Vagina (tissue), 2 donors: ENCODE measurements around the gene TACC3. TPM values are rescaled to one million over a fixed set of nuclear protein-coding genes. Genes with fewer than 3 reads are reported as not detected.

ENCODE experiments used
- DNase-seq, 2 donors: peaks; one replicate each; pipeline ENCODE4 v3.0.0-alpha.2; 2017; ENCODE audit errors: extremely low spot score in 2 of 2
- H3K27ac ChIP-seq: fragments of 200-600 bp; sonication (generic); one replicate; pipeline ENCODE4 v1.5.1; 2019
- H3K27me3 ChIP-seq: fragments of 200-600 bp; sonication (generic); one replicate; pipeline ENCODE4 v1.5.1; 2019
- H3K36me3 ChIP-seq, 2 donors: fragments of 200-600 bp; sonication (generic); one replicate each; pipeline ENCODE4 v1.5.1; 2017 to 2019
- H3K4me1 ChIP-seq: fragments of 200-600 bp; sonication (generic); one replicate; pipeline ENCODE4 v1.5.1; 2019
- H3K4me3 ChIP-seq, 2 donors: fragments of 200-600 bp; sonication (generic); 1 replicate in 1 of 2; 2 replicates in 1 of 2; pipeline ENCODE4 v1.5.1; 2016 to 2019
- H3K9me3 ChIP-seq: fragments of 200-600 bp; sonication (generic); one replicate; pipeline ENCODE4 v1.5.1; 2019
- POLR2A ChIP-seq, 2 donors: fragments of 450-650 bp; IDR thresholded peaks; one replicate each; pipeline ENCODE4 v1.6.1; 2017; ENCODE audit warnings: antibody characterized with exemption in 2 of 2, mild to moderate bottlenecking in 2 of 2, moderate library complexity in 2 of 2
- POLR2AphosphoS5 ChIP-seq, 2 donors: sonication (generic); formaldehyde crosslinking; IDR thresholded peaks; one replicate each; pipeline ENCODE4 v1.9.0; 2017; ENCODE audit warnings: antibody characterized with exemption in 2 of 2, mild to moderate bottlenecking in 2 of 2, low read depth in 1 of 2; ENCODE audit not compliant: insufficient read depth in 1 of 2
- intact Hi-C: fragments of 100-400 bp; cut with DNase I; formaldehyde crosslinking; loops from one replicate; pipeline ENCODE4 v1.15.1; 2023
- total RNA-seq: library from RNA; depleted of rRNA; stranded (reverse); fragments of >200 nt; gene quantifications from one replicate; pipeline ENCODE4 v1.2.3, GENCODE V29; 2016
- TF ChIP-seq, protein P1 (sequence below), 3 experiments: fragments of 450-650 bp in 2 of 3; fragments of 200-600 bp in 1 of 3; sonication (generic) in 1 of 3; IDR thresholded peaks; one replicate each; pipeline ENCODE4 v1.5.1; 2017 to 2019; ENCODE audit warnings: antibody characterized with exemption in 3 of 3, mild to moderate bottlenecking in 2 of 3, moderate library complexity in 2 of 3

The TACC3 gene
- total RNA-seq, 1 donor from 2014 or later, result 16.0 TPM

DNA sequence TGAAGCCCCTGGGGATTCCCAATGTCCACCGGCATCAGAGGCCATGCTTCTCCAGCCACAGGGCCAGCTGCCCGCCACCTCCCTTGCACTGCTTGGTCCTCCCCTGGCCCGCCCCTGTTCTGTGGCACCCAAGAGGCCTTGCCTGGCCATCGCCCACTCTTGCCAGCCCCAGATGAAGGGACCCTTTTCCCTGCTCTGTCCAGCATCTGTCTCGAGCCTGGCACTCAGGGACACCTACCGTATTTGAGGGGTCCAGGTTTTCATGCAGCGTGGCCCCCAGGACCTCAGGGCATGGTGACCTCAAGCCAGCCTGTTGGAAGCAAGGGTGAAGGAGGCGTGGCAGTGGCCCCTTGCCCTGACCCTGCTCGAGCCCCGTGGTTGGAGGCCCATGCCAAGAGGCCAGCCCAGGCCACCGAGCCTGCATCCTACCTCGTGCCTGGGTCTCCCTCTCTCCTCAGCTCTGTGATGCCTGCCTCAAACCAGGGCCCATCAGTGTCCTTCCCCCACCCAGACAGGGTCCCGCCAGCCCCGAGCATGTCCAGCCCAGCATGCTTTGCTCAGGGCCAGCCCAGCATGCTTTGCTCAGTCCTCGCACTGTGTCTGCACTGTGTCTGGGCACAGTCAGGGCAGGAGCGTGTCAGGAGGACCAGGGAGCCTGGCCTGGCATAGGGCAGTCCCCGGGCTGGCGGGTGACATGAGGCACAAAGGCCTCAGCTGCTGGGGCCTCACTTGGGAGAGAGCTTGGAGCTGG, 57.5 kb downstream of the TACC3 start:
- H3K4me3 ChIP-seq, result no peak overlapping the region
- H3K4me1 ChIP-seq, result peaks cover 23% of the 10 kb centered on the region
- no peaks in the 10 kb centered on the region for H3K9me3 ChIP-seq
- intact Hi-C loops, result no loop called here
- no peaks in the 10 kb centered on the region for H3K27me3 ChIP-seq
- H3K36me3 ChIP-seq, result no peaks in the 10 kb centered on the region
- DNase-seq, result no peak
- H3K27ac ChIP-seq, result no peak overlapping the region
- TF ChIP-seq POLR2AphosphoS5 (IDR thresholded peaks at IDR 0.05; ENCODE audit: insufficient read depth in 1 of 2, low read depth in 1 of 2) (no peak), POLR2A (IDR thresholded peaks at IDR 0.05) (no peak)
- TF ChIP-seq, protein P1, sequence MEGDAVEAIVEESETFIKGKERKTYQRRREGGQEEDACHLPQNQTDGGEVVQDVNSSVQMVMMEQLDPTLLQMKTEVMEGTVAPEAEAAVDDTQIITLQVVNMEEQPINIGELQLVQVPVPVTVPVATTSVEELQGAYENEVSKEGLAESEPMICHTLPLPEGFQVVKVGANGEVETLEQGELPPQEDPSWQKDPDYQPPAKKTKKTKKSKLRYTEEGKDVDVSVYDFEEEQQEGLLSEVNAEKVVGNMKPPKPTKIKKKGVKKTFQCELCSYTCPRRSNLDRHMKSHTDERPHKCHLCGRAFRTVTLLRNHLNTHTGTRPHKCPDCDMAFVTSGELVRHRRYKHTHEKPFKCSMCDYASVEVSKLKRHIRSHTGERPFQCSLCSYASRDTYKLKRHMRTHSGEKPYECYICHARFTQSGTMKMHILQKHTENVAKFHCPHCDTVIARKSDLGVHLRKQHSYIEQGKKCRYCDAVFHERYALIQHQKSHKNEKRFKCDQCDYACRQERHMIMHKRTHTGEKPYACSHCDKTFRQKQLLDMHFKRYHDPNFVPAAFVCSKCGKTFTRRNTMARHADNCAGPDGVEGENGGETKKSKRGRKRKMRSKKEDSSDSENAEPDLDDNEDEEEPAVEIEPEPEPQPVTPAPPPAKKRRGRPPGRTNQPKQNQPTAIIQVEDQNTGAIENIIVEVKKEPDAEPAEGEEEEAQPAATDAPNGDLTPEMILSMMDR (IDR thresholded peaks at IDR 0.05), result no peak

DNA sequence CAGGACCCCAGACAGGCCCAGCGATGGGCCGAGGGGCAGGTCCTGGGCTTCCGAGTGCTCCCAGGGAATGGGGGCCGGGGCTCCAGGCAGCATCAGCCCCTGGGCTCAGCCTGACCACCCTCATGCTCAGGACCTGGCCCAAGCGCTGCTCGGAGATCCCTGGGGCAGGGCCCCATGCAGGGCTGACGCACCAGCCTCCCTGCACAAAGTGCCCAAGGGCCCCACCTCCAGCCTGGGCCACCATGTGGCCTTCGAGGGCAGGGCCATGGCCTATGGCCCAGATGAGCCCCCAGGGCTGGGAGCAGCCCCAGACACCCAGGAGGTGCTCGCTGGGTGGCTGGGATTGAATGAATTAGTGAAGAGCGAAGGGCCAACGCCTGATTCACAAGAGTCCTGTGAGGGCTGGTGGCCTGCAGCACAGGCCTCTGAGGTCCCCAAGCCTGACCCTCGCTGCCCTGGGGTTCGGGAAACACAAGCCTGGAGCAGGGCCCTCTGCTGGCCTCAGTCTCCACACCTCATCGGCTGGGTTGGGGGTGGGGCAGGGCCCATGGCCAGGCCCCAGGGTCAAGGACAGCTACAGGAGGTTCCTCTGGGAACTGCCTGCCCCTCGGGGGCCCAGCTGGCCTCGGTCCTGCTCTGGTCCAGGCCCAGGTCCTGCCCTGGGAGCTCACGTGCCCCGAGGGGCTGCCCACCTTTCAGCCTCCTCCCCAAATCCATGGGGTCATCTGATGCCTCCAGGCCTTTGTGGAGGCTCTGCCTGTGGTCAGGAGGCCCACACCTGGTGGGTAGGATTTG, 58.5 kb downstream of the TACC3 start:
- peaks cover 33% of the 10 kb centered on the region for H3K4me1 ChIP-seq
- no peaks in the 10 kb centered on the region for H3K36me3 ChIP-seq
- no peak overlapping the region for H3K4me3 ChIP-seq
- H3K9me3 ChIP-seq, result no peaks in the 10 kb centered on the region
- TF ChIP-seq, protein P1 (IDR thresholded peaks at IDR 0.05), result no peak
- TF ChIP-seq POLR2AphosphoS5 (IDR thresholded peaks at IDR 0.05; ENCODE audit: insufficient read depth in 1 of 2, low read depth in 1 of 2) (no peak), POLR2A (IDR thresholded peaks at IDR 0.05) (no peak)
- H3K27ac ChIP-seq, result no peak overlapping the region
- no peaks in the 10 kb centered on the region for H3K27me3 ChIP-seq
- intact Hi-C loops, result no loop called here
- DNase-seq, result no peak

DNA sequence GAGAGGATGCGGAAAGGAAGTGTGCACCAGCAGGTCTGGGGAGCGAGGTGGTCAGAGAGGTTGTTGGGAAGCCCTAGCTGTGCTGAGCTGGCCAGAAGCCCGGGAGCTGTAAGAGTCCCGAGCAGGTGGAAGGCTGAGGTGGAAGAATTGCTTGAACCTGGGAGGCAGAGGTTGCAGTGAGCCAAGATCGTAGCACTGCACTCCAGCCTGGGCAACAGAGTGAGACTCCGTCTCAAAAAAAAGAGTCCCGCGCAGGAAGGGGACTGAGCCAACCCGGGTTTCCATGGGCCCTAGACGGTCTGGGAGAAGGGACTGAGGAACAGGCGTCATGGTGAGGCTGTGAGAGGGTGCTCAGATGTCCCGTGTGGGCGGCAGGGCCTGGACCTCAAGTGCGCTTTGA, 59.1 kb downstream of the TACC3 start:
- H3K4me1 ChIP-seq, result peaks cover 40% of the 10 kb centered on the region

DNA sequence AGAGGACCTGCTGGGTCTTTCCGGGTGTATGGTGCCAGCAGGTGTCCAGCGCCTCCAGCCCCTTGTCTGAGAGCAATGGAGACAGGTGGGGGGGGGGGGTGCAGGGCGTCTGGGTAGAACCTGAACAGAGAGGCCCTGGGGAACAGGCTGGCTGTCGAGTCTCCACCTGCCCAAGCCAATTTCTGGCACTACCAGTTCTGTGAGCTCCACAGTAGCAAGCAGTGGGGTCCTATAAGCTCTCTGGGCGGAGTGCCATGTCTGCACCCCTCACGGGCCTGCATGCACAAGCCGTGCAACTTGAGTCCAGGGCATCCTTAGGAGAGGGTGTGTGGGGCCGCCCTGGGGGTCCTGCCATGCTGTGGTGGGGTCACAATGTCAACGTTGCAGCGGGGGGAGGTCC, 61.7 kb downstream of the TACC3 start:
- DNase-seq, result no peak
- Histone ChIP-seq H3K27me3 (no peaks in the 10 kb centered on the region), H3K27ac (no peak overlapping the region), H3K4me3 (no peak overlapping the region), H3K36me3 (no peaks in the 10 kb centered on the region), H3K4me1 (peaks cover 52% of the 10 kb centered on the region), H3K9me3 (no peaks in the 10 kb centered on the region)
- intact Hi-C loops, result no loop called here
- TF ChIP-seq POLR2A (IDR thresholded peaks at IDR 0.05) (no peak), POLR2AphosphoS5 (IDR thresholded peaks at IDR 0.05; ENCODE audit: insufficient read depth in 1 of 2, low read depth in 1 of 2) (no peak)
- TF ChIP-seq, protein P1 (IDR thresholded peaks at IDR 0.05), result no peak

More for the DNA sequence above, 59.1 kb downstream of the TACC3 start:
- no peaks in the 10 kb centered on the region for H3K36me3 ChIP-seq
- H3K27ac ChIP-seq, result no peak overlapping the region
- no peaks in the 10 kb centered on the region for H3K27me3 ChIP-seq
- H3K4me3 ChIP-seq, result no peak overlapping the region
- no peak for DNase-seq
- H3K9me3 ChIP-seq, result no peaks in the 10 kb centered on the region
- intact Hi-C loops, result no loop called here
- TF ChIP-seq, protein P1 (IDR thresholded peaks at IDR 0.05), result no peak
- TF ChIP-seq POLR2AphosphoS5 (IDR thresholded peaks at IDR 0.05; ENCODE audit: insufficient read depth in 1 of 2, low read depth in 1 of 2) (no peak), POLR2A (IDR thresholded peaks at IDR 0.05) (no peak)

DNA sequence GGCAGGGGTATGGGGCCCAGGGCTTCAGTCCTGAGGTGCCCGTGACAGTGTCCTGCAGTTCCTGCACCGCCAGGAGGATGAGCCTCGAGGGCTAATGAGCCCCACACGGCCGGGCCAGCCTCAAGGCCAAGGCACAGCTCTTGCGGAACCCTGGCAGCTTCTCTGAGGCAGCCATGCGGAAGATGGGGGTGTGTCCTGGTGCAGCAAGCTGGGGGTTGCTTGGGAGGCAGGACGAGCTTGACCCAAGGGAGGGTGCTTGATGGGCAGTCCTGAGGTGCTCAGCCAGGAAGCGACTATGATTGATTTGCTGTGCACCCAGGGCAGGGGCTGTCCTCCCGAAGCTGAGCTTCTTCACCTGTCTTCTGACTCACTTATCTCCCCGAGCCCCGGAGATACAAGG, 62.6 kb downstream of the TACC3 start:
- intact Hi-C loops, result no loop called here
- no peak overlapping the region for H3K27ac ChIP-seq

More for the DNA sequence above, 62.6 kb downstream of the TACC3 start:
- DNase-seq, result no peak
- TF ChIP-seq POLR2A (IDR thresholded peaks at IDR 0.05) (no peak), POLR2AphosphoS5 (IDR thresholded peaks at IDR 0.05; ENCODE audit: insufficient read depth in 1 of 2, low read depth in 1 of 2) (no peak)
- TF ChIP-seq, protein P1 (IDR thresholded peaks at IDR 0.05), result no peak
- Histone ChIP-seq H3K4me1 (peaks cover 55% of the 10 kb centered on the region), H3K27me3 (no peaks in the 10 kb centered on the region), H3K9me3 (no peaks in the 10 kb centered on the region), H3K4me3 (no peak overlapping the region), H3K36me3 (no peaks in the 10 kb centered on the region)
